ENCODE measurements around the gene SEC24A.

DNA sequence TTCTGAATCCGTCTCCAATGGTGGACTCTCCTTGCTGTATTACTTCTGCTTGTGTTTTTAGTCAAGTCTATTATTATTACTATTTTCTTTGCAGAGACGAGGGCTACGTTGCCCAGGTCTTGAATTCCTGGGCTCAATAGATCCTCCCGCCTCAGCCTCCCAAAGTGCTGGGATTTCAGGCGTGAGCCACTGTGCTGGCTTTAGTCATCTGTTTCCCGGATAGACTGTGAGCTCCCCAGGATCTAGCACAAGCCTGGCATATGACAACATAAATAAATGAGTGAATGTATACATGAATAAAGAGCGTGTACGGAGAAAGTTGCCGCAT is 109.6 kb downstream of the SEC24A start:
- TF ChIP-seq POLR2A (IDR thresholded peaks at IDR 0.05): no peak
- TF ChIP-seq, protein P1, sequence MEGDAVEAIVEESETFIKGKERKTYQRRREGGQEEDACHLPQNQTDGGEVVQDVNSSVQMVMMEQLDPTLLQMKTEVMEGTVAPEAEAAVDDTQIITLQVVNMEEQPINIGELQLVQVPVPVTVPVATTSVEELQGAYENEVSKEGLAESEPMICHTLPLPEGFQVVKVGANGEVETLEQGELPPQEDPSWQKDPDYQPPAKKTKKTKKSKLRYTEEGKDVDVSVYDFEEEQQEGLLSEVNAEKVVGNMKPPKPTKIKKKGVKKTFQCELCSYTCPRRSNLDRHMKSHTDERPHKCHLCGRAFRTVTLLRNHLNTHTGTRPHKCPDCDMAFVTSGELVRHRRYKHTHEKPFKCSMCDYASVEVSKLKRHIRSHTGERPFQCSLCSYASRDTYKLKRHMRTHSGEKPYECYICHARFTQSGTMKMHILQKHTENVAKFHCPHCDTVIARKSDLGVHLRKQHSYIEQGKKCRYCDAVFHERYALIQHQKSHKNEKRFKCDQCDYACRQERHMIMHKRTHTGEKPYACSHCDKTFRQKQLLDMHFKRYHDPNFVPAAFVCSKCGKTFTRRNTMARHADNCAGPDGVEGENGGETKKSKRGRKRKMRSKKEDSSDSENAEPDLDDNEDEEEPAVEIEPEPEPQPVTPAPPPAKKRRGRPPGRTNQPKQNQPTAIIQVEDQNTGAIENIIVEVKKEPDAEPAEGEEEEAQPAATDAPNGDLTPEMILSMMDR (IDR thresholded peaks at IDR 0.05 in 4 of 5, conservative IDR thresholded peaks at IDR 0.05 in 1 of 5): no peak
